Measurements from ENCODE around the gene AIG1. TPM values are rescaled to one million over a fixed set of nuclear protein-coding genes. Genes with fewer than 3 reads are reported as not detected.

Gene AIG1
- total and polyA plus RNA-seq, 2 donors from 2014 or later: 57.3 to 146 TPM

GRCh38 chr6:143215771-143216170 is 155.1 kb downstream of the AIG1 start:
- no peaks in the 10 kb centered on the region for H3K27me3 ChIP-seq (ENCODE audit: control insufficient read depth, insufficient read depth, low read length)
- H3K9ac ChIP-seq (ENCODE audit: low read length in 3 of 3): no peak overlapping the region
- H3K36me3 ChIP-seq (ENCODE audit: control insufficient read depth in 2 of 3, insufficient read depth in 3 of 3, low read length in 3 of 3): no peaks in the 10 kb centered on the region
- intact Hi-C loops (cut with DNase I): no loop called here
- DNase-seq (no peak), FAIRE-seq (no peak)
- H3K4me3 ChIP-seq (ENCODE audit: low read length in 3 of 3): no peak overlapping the region
- H3K27ac ChIP-seq (ENCODE audit: low read depth in 2 of 2, low read length in 2 of 2): no peak overlapping the region
- H3K9me3 ChIP-seq (ENCODE audit: control insufficient read depth in 2 of 3, insufficient read depth in 1 of 3, low read length in 3 of 3): no peaks in the 10 kb centered on the region
- no peaks in the 10 kb centered on the region for H3K4me1 ChIP-seq (ENCODE audit: control insufficient read depth in 2 of 3, insufficient read depth in 2 of 3, low read depth in 1 of 3, low read length in 3 of 3)
- TF ChIP-seq CTCF (IDR thresholded peaks at IDR 0.05; ENCODE audit: borderline replicate concordance, extremely low read depth, insufficient read depth): no peak

GRCh38 chr6:143218233-143218632 is 157.5 kb downstream of the AIG1 start:
- no peaks in the 10 kb centered on the region for H3K27me3 ChIP-seq (ENCODE audit: control insufficient read depth, insufficient read depth, low read length)
- H3K27ac ChIP-seq (ENCODE audit: low read depth in 2 of 2, low read length in 2 of 2): no peak overlapping the region
- no peaks in the 10 kb centered on the region for H3K9me3 ChIP-seq (ENCODE audit: control insufficient read depth in 2 of 3, insufficient read depth in 1 of 3, low read length in 3 of 3)
- H3K36me3 ChIP-seq (ENCODE audit: control insufficient read depth in 2 of 3, insufficient read depth in 3 of 3, low read length in 3 of 3): no peaks in the 10 kb centered on the region
- H3K4me1 ChIP-seq (ENCODE audit: control insufficient read depth in 2 of 3, insufficient read depth in 2 of 3, low read depth in 1 of 3, low read length in 3 of 3): peaks cover 0 to 2% (median 0%) of the 10 kb centered on the region in 3 donors
- H3K4me3 ChIP-seq (ENCODE audit: low read length in 3 of 3): no peak overlapping the region
- no peak for FAIRE-seq
- no peak for DNase-seq
- TF ChIP-seq CTCF (IDR thresholded peaks at IDR 0.05; ENCODE audit: borderline replicate concordance, extremely low read depth, insufficient read depth): no peak
- H3K9ac ChIP-seq (ENCODE audit: low read length in 3 of 3): no peak overlapping the region
- intact Hi-C loops (cut with DNase I): no loop called here

GRCh38 chr6:143221698-143222097 is 161.0 kb downstream of the AIG1 start:
- H3K9ac ChIP-seq (ENCODE audit: low read length in 3 of 3): no peak overlapping the region
- no peak overlapping the region for H3K4me3 ChIP-seq (ENCODE audit: low read length in 3 of 3)
- no peaks in the 10 kb centered on the region for H3K27me3 ChIP-seq (ENCODE audit: control insufficient read depth, insufficient read depth, low read length)
- TF ChIP-seq CTCF (IDR thresholded peaks at IDR 0.05; ENCODE audit: borderline replicate concordance, extremely low read depth, insufficient read depth): no peak
- intact Hi-C loops (cut with DNase I): no loop called here
- peaks cover 0 to 6% (median 0%) of the 10 kb centered on the region in 3 donors for H3K4me1 ChIP-seq (ENCODE audit: control insufficient read depth in 2 of 3, insufficient read depth in 2 of 3, low read depth in 1 of 3, low read length in 3 of 3)
- H3K9me3 ChIP-seq (ENCODE audit: control insufficient read depth in 2 of 3, insufficient read depth in 1 of 3, low read length in 3 of 3): no peaks in the 10 kb centered on the region
- DNase-seq: no peak
- no peaks in the 10 kb centered on the region for H3K36me3 ChIP-seq (ENCODE audit: control insufficient read depth in 2 of 3, insufficient read depth in 3 of 3, low read length in 3 of 3)
- H3K27ac ChIP-seq (ENCODE audit: low read depth in 2 of 2, low read length in 2 of 2): no peak overlapping the region
- FAIRE-seq: no peak

- no peak for FAIRE-seq
- intact Hi-C loops (cut with DNase I): no loop called here
- H3K27ac ChIP-seq (ENCODE audit: low read depth in 2 of 2, low read length in 2 of 2): no peak overlapping the region
These were observed 161.6 kb downstream of the AIG1 start for GRCh38 chr6:143222310-143222709.

More at GRCh38 chr6:143222310-143222709, 161.6 kb downstream of the AIG1 start:
- H3K9me3 ChIP-seq (ENCODE audit: control insufficient read depth in 2 of 3, insufficient read depth in 1 of 3, low read length in 3 of 3): no peaks in the 10 kb centered on the region
- no peak overlapping the region for H3K9ac ChIP-seq (ENCODE audit: low read length in 3 of 3)
- peaks cover 0 to 6% (median 0%) of the 10 kb centered on the region in 3 donors for H3K4me1 ChIP-seq (ENCODE audit: control insufficient read depth in 2 of 3, insufficient read depth in 2 of 3, low read depth in 1 of 3, low read length in 3 of 3)
- no peak overlapping the region for H3K4me3 ChIP-seq (ENCODE audit: low read length in 3 of 3)
- H3K27me3 ChIP-seq (ENCODE audit: control insufficient read depth, insufficient read depth, low read length): no peaks in the 10 kb centered on the region
- TF ChIP-seq CTCF (IDR thresholded peaks at IDR 0.05; ENCODE audit: borderline replicate concordance, extremely low read depth, insufficient read depth): no peak
- no peak for DNase-seq
- no peaks in the 10 kb centered on the region for H3K36me3 ChIP-seq (ENCODE audit: control insufficient read depth in 2 of 3, insufficient read depth in 3 of 3, low read length in 3 of 3)
